ENCODE measurements around the gene OR4E1.
"Not testable (repeated sequence)": the region's sequence is repeated elsewhere in the genome, so short reads cannot be mapped to it uniquely, and the experiment has no call there.

The OR4E1 gene

DNA sequence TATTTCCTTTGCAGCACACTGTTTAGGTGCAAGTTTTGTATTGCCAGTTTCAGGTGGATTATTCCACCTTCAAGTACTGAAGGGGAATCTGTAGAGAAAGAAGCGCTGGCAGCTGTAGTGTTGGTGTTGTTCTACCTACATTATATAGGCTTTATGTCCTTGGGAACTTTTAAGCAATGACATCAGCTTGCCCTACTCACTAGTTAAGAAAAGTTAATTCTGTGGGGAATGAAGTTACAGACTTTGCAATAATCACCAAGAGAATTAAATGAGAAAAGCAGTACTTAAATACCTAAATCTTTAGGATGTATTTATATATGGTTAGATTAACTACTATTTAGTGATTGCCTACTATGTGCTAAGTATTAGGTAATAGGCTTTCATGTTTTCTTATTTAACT, at the start of gene OR4E1:
OR4E1 (minus strand) TSS at position 101 of the 400 bp plus-strand sequence. CDS start 2,883 bp downstream, outside the sequence.
- no peak for DNase-seq

DNA sequence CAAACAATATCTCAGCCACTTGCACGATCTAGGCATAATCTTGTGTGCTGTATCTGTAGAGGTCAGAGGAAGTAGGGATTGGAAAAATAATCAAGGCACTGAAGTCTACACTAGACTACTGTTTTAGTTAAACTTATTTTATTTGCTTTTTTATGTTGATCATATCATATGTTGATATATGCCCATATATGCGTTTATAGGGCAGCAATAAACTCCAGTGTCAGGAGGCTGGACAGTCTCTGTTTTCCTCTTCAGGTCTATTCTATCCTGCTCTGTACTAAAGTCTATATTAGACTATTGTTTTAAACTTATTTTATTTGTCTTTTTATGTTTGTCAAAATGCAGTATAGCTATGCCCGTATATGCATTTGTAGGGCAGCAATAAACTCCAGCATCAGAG, 47.9 kb upstream of the OR4E1 start:
- no peak for DNase-seq

- DNase-seq, result no peak
These were observed 46.2 kb upstream of the OR4E1 start for GRCh38 chr14:21719841-21720240.

DNA sequence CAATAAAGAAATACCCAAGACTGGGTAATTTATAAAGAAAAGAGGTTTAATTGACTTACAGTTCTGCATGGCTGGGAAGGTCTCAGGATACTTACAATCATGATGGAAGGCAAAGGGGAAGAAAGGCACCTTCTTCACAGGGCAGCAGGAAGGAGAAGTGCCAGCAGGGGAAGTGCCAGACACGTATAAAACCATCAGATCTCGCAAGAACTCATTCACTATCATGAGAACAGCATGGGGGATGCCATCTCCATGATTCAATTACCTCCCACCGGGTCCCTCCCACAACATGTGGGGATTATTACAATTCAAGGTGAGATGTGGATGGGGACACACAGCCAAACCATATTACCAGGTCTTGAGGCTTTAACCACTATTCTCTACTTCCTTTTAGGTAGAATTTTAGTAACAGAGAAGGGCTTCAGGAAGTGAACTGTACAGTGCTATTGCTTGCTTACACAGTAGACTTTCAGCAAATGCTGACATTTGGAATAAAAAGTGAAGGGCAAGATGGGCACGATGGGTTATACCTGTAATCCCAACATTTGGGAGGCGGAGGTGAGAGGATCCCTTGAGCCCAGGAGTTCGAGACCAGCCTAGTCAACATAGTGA, 40.8 kb upstream of the OR4E1 start:
- no peak for DNase-seq

DNA sequence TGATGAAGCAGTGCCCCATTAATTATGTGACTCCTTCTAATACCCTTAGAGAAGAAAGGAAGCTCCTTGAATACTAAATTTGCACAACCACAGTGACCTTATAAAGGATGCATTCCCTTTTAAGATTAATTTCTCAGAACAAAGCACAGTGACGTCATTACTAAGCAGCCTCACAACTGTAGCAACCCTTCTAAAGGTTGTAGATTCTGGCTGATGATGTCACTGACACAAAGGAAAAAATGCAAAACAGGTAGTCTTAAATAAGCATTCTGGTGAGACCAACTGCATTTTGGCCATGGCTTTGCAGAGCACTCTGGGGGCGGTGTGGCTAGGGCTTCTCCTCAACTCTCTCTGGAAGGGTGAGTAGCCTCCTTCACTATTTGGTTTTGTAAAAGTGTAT, 38.4 kb upstream of the OR4E1 start:
- no peak for DNase-seq

DNA sequence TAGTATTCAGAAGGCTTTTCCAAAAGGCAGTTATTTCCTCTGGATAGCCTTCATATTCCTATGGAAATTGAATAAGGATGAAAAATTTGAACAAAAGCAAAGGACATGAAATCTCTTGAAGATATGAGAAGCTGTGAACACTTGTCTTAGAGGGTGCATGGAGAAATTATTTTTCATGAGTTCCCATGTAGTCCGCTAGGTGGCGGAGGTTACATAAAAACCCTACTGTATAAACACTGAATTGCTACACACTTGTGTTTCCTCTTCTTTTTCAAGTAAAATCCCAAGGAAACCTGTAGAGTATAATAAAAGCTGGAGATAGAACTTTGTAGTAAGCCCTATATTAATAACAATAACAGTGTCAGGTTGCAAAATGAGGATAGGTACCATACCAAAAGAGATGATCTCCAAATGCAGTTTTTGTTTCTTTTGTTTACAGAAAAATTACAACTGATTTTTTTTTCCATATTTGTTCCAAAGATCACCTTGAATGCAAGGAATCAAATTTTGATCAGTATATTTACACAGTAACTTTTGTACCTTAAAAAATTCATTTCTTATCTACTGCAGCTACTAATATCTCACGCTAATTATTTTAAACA, 37.8 kb upstream of the OR4E1 start:
- DNase-seq, result peak; percentile 11

DNA sequence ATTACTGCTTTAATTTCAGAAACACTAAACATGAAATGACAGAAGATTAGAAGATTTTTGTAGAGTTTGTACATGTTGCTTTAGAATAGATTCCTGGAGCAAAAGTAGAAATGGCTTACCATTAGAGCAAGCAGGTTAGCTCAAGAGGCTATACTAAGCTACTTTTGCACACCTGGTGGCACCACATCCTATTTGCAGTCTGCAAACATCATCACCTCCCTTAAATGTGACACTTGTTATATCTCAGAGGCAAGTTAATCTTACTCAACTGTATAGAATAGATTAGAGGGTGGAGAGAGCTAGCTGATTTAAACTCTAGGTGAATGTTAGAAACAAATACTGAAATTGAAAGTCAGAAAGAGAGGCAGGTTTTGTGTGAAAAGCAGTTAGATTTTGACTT, 30.7 kb upstream of the OR4E1 start:
- DNase-seq, result no peak

- no peak for DNase-seq
These were observed 30.0 kb upstream of the OR4E1 start for GRCh38 chr14:21703357-21704326.

GRCh38 chr14:21702316-21702715, 28.7 kb upstream of the OR4E1 start:
- DNase-seq, result no peak

- DNase-seq, result no peak
These were observed 25.9 kb upstream of the OR4E1 start for GRCh38 chr14:21699551-21699950.

- DNase-seq, result not testable (repeated sequence)
These were observed 24.9 kb upstream of the OR4E1 start for GRCh38 chr14:21698538-21698937.

- DNase-seq, result not testable (repeated sequence)
These were observed 24.0 kb upstream of the OR4E1 start for GRCh38 chr14:21697662-21698061.

- DNase-seq, result no peak
These were observed 20.8 kb upstream of the OR4E1 start for GRCh38 chr14:21694425-21694824.

DNA sequence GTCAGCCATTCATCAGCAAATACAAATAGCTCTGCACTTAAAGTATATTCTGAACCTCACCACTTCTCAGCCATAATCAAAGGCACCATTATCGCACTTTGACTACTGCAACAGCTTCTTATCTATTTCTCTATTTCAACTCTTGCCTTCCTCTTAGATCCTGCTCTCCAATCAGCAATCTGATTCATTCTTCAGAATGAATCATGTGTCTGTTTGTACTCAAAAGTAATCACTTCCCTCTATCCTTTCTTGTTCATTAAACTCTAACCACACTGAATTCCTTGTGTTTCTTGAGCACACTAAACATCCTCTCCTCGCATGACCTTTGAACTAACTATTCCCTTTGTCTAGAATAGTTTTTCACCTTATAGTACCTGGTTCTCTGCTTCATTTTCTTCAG, 12.8 kb upstream of the OR4E1 start:
- DNase-seq, result no peak

- DNase-seq, result no peak
These were observed 6.5 kb upstream of the OR4E1 start for GRCh38 chr14:21680072-21680471.

GRCh38 chr14:21675566-21675965, 1.9 kb upstream of the OR4E1 start:
- DNase-seq, result no peak

DNA sequence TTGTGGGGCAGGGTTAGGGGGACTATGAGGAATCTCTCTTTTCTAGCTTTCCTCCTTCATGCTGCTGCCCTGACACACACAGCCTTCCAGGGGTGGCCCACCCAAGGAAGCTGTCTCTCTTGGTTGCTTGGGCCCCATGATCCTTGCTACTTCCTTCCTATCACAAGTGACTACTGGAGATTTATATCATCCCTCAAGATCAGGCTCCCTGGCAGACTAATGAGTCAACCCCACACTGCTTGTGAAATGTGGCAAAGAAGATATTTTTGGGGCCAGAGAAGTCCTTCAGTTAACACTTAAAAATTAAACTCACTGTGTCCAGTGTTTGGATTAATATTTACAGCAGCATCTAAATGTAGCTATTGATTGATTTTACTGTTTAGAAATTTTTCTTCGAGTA, 1.5 kb downstream of the OR4E1 start:
- no peak for DNase-seq

DNA sequence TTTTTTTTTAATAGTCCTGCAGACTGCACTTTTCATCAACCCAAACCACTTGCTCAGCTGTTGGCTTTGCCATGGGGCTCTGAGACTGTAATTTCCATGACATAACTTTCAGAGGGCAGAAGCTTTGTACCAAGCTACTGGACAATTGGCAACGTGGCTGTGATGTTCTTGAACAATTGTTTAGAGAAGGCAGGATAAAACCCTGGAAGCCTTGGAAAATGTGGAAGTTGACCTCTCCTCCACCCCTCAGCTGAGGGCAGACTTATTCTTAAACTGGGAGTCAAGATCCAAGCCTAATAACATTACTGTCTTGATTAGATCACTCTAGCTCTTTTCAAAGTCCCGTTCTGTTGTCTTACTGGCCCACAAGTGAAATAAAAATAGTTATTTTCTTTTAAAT, 2.2 kb downstream of the OR4E1 start:
- no peak for DNase-seq

DNA sequence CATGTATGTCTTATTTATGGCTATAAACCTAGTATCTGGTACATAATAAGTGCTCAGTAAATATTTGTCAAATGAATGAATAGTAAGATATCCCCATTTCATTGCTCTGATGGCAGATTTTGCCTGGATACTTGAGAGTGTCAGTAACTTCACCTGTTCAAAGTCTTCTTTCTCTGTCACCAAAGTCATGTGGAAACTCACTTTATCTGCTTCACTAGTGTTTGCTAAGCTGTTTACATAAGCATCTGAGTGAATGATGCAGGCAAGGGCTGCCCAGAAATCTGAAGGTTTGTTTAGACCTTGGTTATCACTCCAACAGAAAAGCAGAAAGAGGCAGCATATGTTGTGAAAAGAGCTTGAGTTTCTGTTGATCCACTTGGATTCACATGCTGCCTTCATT, 4.3 kb downstream of the OR4E1 start:
- no peak for DNase-seq

GRCh38 chr14:21668377-21668776, 5.2 kb downstream of the OR4E1 start:
- no peak for DNase-seq

- no peak for DNase-seq
These were observed 16.6 kb downstream of the OR4E1 start for GRCh38 chr14:21656980-21657379.

GRCh38 chr14:21654215-21654614, 19.4 kb downstream of the OR4E1 start:
- no peak for DNase-seq

GRCh38 chr14:21653331-21653885, 20.2 kb downstream of the OR4E1 start, which contains the start of gene OR4E2:
Gene OR4E2 (plus strand): TSS chr14:21653835. CDS start chr14:21665083, 11,248 bp downstream.
- DNase-seq, result no peak
